Trophoblast cell (in vitro differentiated cells and primary cell): Measurements from ENCODE around the gene FN1.

Experiments used
- DNase-seq, 2 donors: peaks; one replicate each; pipeline ENCODE4 v3.0.0-alpha.2; 2016
- H2AFZ ChIP-seq: 2 replicates; pipeline ENCODE4 v1.6.1; 2013; ENCODE audit warnings: low read length, moderate library complexity, mild to moderate bottlenecking; ENCODE audit not compliant: insufficient read depth, poor library complexity
- H2AK5ac ChIP-seq: 2 replicates; pipeline ENCODE4 v1.6.1; 2013; ENCODE audit warnings: mild to moderate bottlenecking, low read length
- H2BK120ac ChIP-seq: 2 replicates; pipeline ENCODE4 v1.6.1; 2013; ENCODE audit warnings: low read length, mild to moderate bottlenecking, moderate library complexity; ENCODE audit not compliant: insufficient read depth, poor library complexity
- H2BK12ac ChIP-seq: 2 replicates; pipeline ENCODE4 v1.6.1; 2013; ENCODE audit warnings: mild to moderate bottlenecking, low read length, moderate library complexity
- H2BK5ac ChIP-seq: 2 replicates; pipeline ENCODE4 v1.6.1; 2013; ENCODE audit warnings: low read length, low read depth, moderate library complexity, mild to moderate bottlenecking; ENCODE audit not compliant: poor library complexity
- H3K14ac ChIP-seq: 2 replicates; pipeline ENCODE4 v1.6.1; 2013; ENCODE audit warnings: mild to moderate bottlenecking, low read length
- H3K18ac ChIP-seq: 2 replicates; pipeline ENCODE4 v1.6.1; 2013; ENCODE audit warnings: mild to moderate bottlenecking, low read length
- H3K23ac ChIP-seq: 2 replicates; pipeline ENCODE4 v1.6.1; 2013; ENCODE audit warnings: low read length
- H3K27ac ChIP-seq: 2 replicates; pipeline ENCODE4 v1.5.1; 2013; ENCODE audit warnings: low read depth, mild to moderate bottlenecking, inconsistent platforms, low read length, moderate library complexity
- H3K27me3 ChIP-seq: 2 replicates; pipeline ENCODE4 v1.6.1; 2013; ENCODE audit warnings: inconsistent platforms, mild to moderate bottlenecking, low read length, moderate library complexity; ENCODE audit not compliant: insufficient read depth
- H3K36me3 ChIP-seq, 2 experiments: 1 replicate in 1 of 2; 2 replicates in 1 of 2; pipeline ENCODE4 v1.6.1; 2013; ENCODE audit warnings: low read length in 2 of 2, mild to moderate bottlenecking in 2 of 2, moderate library complexity in 1 of 2; ENCODE audit not compliant: insufficient read depth in 2 of 2, control insufficient read depth in 1 of 2
- H3K4ac ChIP-seq: 2 replicates; pipeline ENCODE4 v1.6.1; 2013; ENCODE audit warnings: low read depth, mild to moderate bottlenecking, low read length, moderate library complexity
- H3K4me1 ChIP-seq, 2 experiments: 1 replicate in 1 of 2; 2 replicates in 1 of 2; pipeline ENCODE4 v1.6.1; 2013; ENCODE audit warnings: low read length in 2 of 2, mild to moderate bottlenecking in 2 of 2, moderate library complexity in 1 of 2; ENCODE audit not compliant: insufficient read depth in 2 of 2, control insufficient read depth in 1 of 2
- H3K4me2 ChIP-seq: 2 replicates; pipeline ENCODE4 v1.6.1; 2013; ENCODE audit warnings: inconsistent platforms, mild to moderate bottlenecking, low read length, moderate library complexity
- H3K4me3 ChIP-seq: 2 replicates; pipeline ENCODE4 v1.5.1; 2013; ENCODE audit warnings: mild to moderate bottlenecking, low read depth, low read length, inconsistent platforms
- H3K79me1 ChIP-seq: one replicate; pipeline ENCODE4 v1.6.1; 2013; ENCODE audit warnings: low read length
- H3K79me2 ChIP-seq: 2 replicates; pipeline ENCODE4 v1.6.1; 2013; ENCODE audit warnings: low read length, mild to moderate bottlenecking; ENCODE audit not compliant: control insufficient read depth, insufficient read depth, poor library complexity
- H3K9ac ChIP-seq: 2 replicates; pipeline ENCODE4 v1.6.1; 2013; ENCODE audit warnings: mild to moderate bottlenecking, low read length
- H3K9me3 ChIP-seq: 2 replicates; pipeline ENCODE4 v1.6.1; 2013; ENCODE audit warnings: low read depth, mild to moderate bottlenecking, control low read depth, inconsistent platforms, low read length; ENCODE audit not compliant: insufficient read depth
- H4K12ac ChIP-seq: 2 replicates; pipeline ENCODE4 v1.6.1; 2013; ENCODE audit warnings: low read depth, mild to moderate bottlenecking, low read length, moderate library complexity
- H4K8ac ChIP-seq: 2 replicates; pipeline ENCODE4 v1.6.1; 2013; ENCODE audit warnings: low read depth, mild to moderate bottlenecking, low read length, moderate library complexity
- H4K91ac ChIP-seq: one replicate; pipeline ENCODE4 v1.6.1; 2013; ENCODE audit warnings: low read depth, mild to moderate bottlenecking, low read length, moderate library complexity
- WGBS: extraction: QIAGEN DNeasy Blood & Tissue Kit; methylation state at CpG from one replicate; pipeline ENCODE4 v1.1.7; 2013; ENCODE audit warnings: missing lambda C conversion rate; ENCODE audit not compliant: insufficient read length, insufficient coverage; ENCODE audit errors: extremely low coverage; 5-methylcytosine and 5-hydroxymethylcytosine counted together

The FN1 gene

DNA sequence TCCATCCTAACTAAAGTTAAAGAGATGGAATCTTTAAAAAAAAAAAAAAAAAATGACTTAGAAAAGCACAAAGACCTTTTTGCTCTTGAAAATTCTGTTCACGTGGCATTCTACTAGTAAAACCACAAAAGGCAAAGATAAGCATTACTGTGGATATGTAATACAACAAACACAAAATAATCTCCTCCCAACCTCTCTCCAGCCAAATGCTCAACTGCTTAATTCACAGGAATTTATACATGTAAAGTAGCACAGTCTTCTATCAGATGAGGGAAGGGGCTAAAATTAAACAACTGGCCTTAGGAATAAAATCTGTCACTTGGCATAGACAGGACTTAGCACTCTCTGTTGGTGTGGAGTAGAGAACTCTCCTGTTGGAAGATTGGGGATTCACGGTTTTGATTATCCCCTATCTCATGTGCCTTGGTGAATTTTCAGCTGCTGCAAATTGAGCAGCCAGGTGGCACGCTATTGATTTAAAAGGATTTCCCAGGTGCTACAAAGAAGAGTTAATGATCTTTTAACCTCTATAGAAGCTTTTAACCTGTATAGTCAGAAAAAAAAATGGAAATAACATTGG, 66.6 kb downstream of the FN1 start:
- Histone ChIP-seq H3K4ac (no peak overlapping the region), H2BK120ac (no peak overlapping the region), H3K4me3 (no peak overlapping the region)

GRCh38 chr2:215368493-215368809, 67.4 kb downstream of the FN1 start:
- H2AK5ac ChIP-seq = no peak overlapping the region
- peak in 1 of 2 donors; percentile 7 for DNase-seq
- no peak overlapping the region for H2BK120ac ChIP-seq
- H3K79me2 ChIP-seq = no peaks in the 10 kb centered on the region
- H3K4me3 ChIP-seq = no peak overlapping the region
- no peak overlapping the region for H3K14ac ChIP-seq
- no peaks in the 10 kb centered on the region for H3K79me1 ChIP-seq
- no peak overlapping the region for H4K12ac ChIP-seq
- H3K27me3 ChIP-seq = no peaks in the 10 kb centered on the region
- no peak overlapping the region for H2BK12ac ChIP-seq
- H3K36me3 ChIP-seq = peaks cover 37 to 55% of the 10 kb centered on the region in 2 experiments
- no peak overlapping the region for H3K9ac ChIP-seq
- no peak overlapping the region for H2BK5ac ChIP-seq
- H4K8ac ChIP-seq = no peak overlapping the region
- no peak overlapping the region for H3K27ac ChIP-seq
- no peak overlapping the region for H4K91ac ChIP-seq
- no peak overlapping the region for H2AFZ ChIP-seq
- H3K23ac ChIP-seq = no peak overlapping the region
- H3K4me1 ChIP-seq = no peaks in the 10 kb centered on the region
- no peaks in the 10 kb centered on the region for H3K9me3 ChIP-seq
- no peak overlapping the region for H3K4ac ChIP-seq
- no peak overlapping the region for H3K18ac ChIP-seq
- H3K4me2 ChIP-seq = no peak overlapping the region

More for the DNA sequence above, 66.6 kb downstream of the FN1 start:
- Histone ChIP-seq H3K18ac (no peak overlapping the region), H3K36me3 (peaks cover 36 to 56% of the 10 kb centered on the region in 2 experiments), H3K79me2 (no peaks in the 10 kb centered on the region), H3K27me3 (no peaks in the 10 kb centered on the region), H4K91ac (no peak overlapping the region), H3K23ac (no peak overlapping the region), H4K8ac (no peak overlapping the region), H4K12ac (no peak overlapping the region), H2AK5ac (no peak overlapping the region), H3K79me1 (no peaks in the 10 kb centered on the region), H3K4me1 (no peaks in the 10 kb centered on the region), H2BK5ac (no peak overlapping the region), H3K9ac (no peak overlapping the region), H2AFZ (no peak overlapping the region), H3K9me3 (no peaks in the 10 kb centered on the region), H3K4me2 (no peak overlapping the region), H2BK12ac (no peak overlapping the region), H3K14ac (no peak overlapping the region), H3K27ac (no peak overlapping the region)
- no CpG with 5 or more reads among the region's 3 CpGs for WGBS
- DNase-seq = peak in 1 of 2 donors; percentile 32

- Histone ChIP-seq H3K9me3 (no peaks in the 10 kb centered on the region), H2BK12ac (no peak overlapping the region)
Observed at GRCh38 chr2:215367662-215368492, 68.0 kb downstream of the FN1 start.

GRCh38 chr2:215366440-215367032, 69.3 kb downstream of the FN1 start:
- no peaks in the 10 kb centered on the region for H3K9me3 ChIP-seq
- no peak overlapping the region for H3K4me2 ChIP-seq
- no peak overlapping the region for H3K27ac ChIP-seq
- WGBS = no CpG with 5 or more reads among the region's 4 CpGs
- no peaks in the 10 kb centered on the region for H3K4me1 ChIP-seq
- H2BK12ac ChIP-seq = no peak overlapping the region
- DNase-seq = peak in 1 of 2 donors; percentile 4
- no peaks in the 10 kb centered on the region for H3K79me1 ChIP-seq
- H3K14ac ChIP-seq = no peak overlapping the region
- no peak overlapping the region for H4K8ac ChIP-seq
- H4K12ac ChIP-seq = no peak overlapping the region
- H2AFZ ChIP-seq = no peak overlapping the region
- H2BK120ac ChIP-seq = no peak overlapping the region
- no peak overlapping the region for H4K91ac ChIP-seq
- no peaks in the 10 kb centered on the region for H3K79me2 ChIP-seq
- H3K36me3 ChIP-seq = peaks cover 37 to 58% of the 10 kb centered on the region in 2 experiments
- H2BK5ac ChIP-seq = no peak overlapping the region
- no peak overlapping the region for H3K23ac ChIP-seq
- H3K9ac ChIP-seq = no peak overlapping the region
- H3K27me3 ChIP-seq = no peaks in the 10 kb centered on the region
- H3K4ac ChIP-seq = no peak overlapping the region
- H3K18ac ChIP-seq = no peak overlapping the region
- H2AK5ac ChIP-seq = no peak overlapping the region
- no peak overlapping the region for H3K4me3 ChIP-seq

More at GRCh38 chr2:215367662-215368492, 68.0 kb downstream of the FN1 start:
- Histone ChIP-seq H3K9ac (no peak overlapping the region), H2AK5ac (no peak overlapping the region), H3K79me1 (no peaks in the 10 kb centered on the region), H3K14ac (no peak overlapping the region), H2BK5ac (no peak overlapping the region), H3K23ac (no peak overlapping the region), H4K12ac (no peak overlapping the region), H2AFZ (no peak overlapping the region), H3K79me2 (no peaks in the 10 kb centered on the region), H3K4ac (no peak overlapping the region), H4K91ac (no peak overlapping the region), H2BK120ac (no peak overlapping the region), H3K4me3 (no peak overlapping the region), H4K8ac (no peak overlapping the region), H3K4me2 (no peak overlapping the region), H3K27ac (no peak overlapping the region), H3K27me3 (no peaks in the 10 kb centered on the region), H3K4me1 (no peaks in the 10 kb centered on the region), H3K18ac (no peak overlapping the region), H3K36me3 (peaks cover 36 to 55% of the 10 kb centered on the region in 2 experiments)
- no CpG with 5 or more reads among the region's 11 CpGs for WGBS
- DNase-seq = peak in 1 of 2 donors; percentile 33
